K562 (cell line): Measurements from ENCODE around the gene ZNF316. TPM values are rescaled to one million over a fixed set of nuclear protein-coding genes. Genes with fewer than 3 reads are reported as not detected.

Experiments
- CBX5 ChIP-seq: IDR thresholded peaks from 2 replicates; pipeline ENCODE4 v1.6.1; 2014; ENCODE audit warnings: low read depth, borderline replicate concordance
- GTF2A2 ChIP-seq: IDR thresholded peaks from 2 replicates; pipeline ENCODE4 v1.6.1; 2016; ENCODE audit warnings: mild to moderate bottlenecking, missing genetic modification characterization, missing compliant biosample characterization
- KHSRP ChIP-seq: fragments of 450-650 bp; IDR thresholded peaks from 2 replicates; pipeline ENCODE4 v1.6.1; 2017
- NFIC ChIP-seq: fragments of 450-650 bp; IDR thresholded peaks from 2 replicates; pipeline ENCODE4 v1.6.1; 2017; ENCODE audit warnings: mild to moderate bottlenecking, inconsistent platforms
- NR1H2 ChIP-seq: sonication (generic); formaldehyde crosslinking; IDR thresholded peaks from 2 replicates; pipeline ENCODE4 v1.4.0; 2020; ENCODE audit warnings: mild to moderate bottlenecking, missing genetic modification reagents
- RAD51 ChIP-seq: fragments of 450-650 bp; IDR thresholded peaks from 2 replicates; pipeline ENCODE4 v1.7.1; 2016; ENCODE audit warnings: low read depth, mild to moderate bottlenecking, borderline replicate concordance
- ZBTB8A ChIP-seq: fragments of 450-650 bp; IDR thresholded peaks from 2 replicates; pipeline ENCODE4 v1.6.1; 2018; ENCODE audit warnings: mild to moderate bottlenecking, moderate library complexity; ENCODE audit not compliant: partially characterized antibody
- ZNF224 ChIP-seq: sonication (generic); formaldehyde crosslinking; IDR thresholded peaks from 2 replicates; pipeline ENCODE4 v1.8.0; 2022; ENCODE audit warnings: mild to moderate bottlenecking, missing genetic modification reagents
- ZNF76 ChIP-seq: fragments of 250-450 bp; sonication (Bioruptor Pico); IDR thresholded peaks from 2 replicates; pipeline ENCODE4 v1.4.0; 2020; ENCODE audit warnings: mild to moderate bottlenecking, moderate library complexity, borderline replicate concordance
- polyA plus RNA-seq, 8 experiments: library from polyadenylated mRNA; depleted of rRNA in 4 of 8; stranded (reverse) in 5 of 8; unstranded in 3 of 8; fragments of >200 nt; fragmentation: Nextera tagmentation in 2 of 8; fragmentation: Illumina TruSeq in 1 of 8; extraction: Ambion mirVana in 2 of 8; extraction: Trizol in 1 of 8; gene quantifications; 2 replicates each; pipeline versions ENCODE4 v1.2.1 to v1.2.3, GENCODE V29; 2011 to 2014; ENCODE audit warnings: inconsistent platforms in 1 of 8, missing spikeins in 1 of 8
- total RNA-seq, 7 experiments: library from RNA; depleted of rRNA in 6 of 7; stranded (reverse); fragments of >200 nt in 6 of 7; fragmentation: Illumina TruSeq in 2 of 7; extraction: Trizol in 2 of 7; gene quantifications; 2 replicates each; pipeline versions ENCODE4 v1.2.1 to v1.2.3, GENCODE V29; 2011 to 2021; ENCODE audit warnings: low replicate concordance in 1 of 7
- TF ChIP-seq, protein P1 (sequence below), 2 experiments: fragments of 250-450 bp in 1 of 2; fragments of 450-650 bp in 1 of 2; sonication (Bioruptor Pico) in 1 of 2; IDR thresholded peaks; 2 replicates each; pipeline versions ENCODE4 v1.6.1 to v1.8.0; 2016 to 2021; ENCODE audit warnings: mild to moderate bottlenecking in 2 of 2, moderate library complexity in 2 of 2, missing compliant biosample characterization in 1 of 2, missing genetic modification characterization in 1 of 2
- TF ChIP-seq, protein P2 (sequence below): IDR thresholded peaks from 2 replicates; pipeline ENCODE4 v1.6.1; 2016; ENCODE audit warnings: missing genetic modification characterization, missing compliant biosample characterization

The ZNF316 gene
- total and polyA plus RNA-seq, 9 of the 15 experiments (the other 6 are each of a cell fraction or from before 2014, with no cell fraction given), result 0.10 to 34.0 (median 8.6) TPM

GRCh38 chr7:6608081-6608480 is 29.0 kb upstream of the ZNF316 start (continued):
- TF ChIP-seq GTF2A2 (no peak), NR1H2 (no peak), CBX5 (no peak), ZNF76 (CRISPR knock-in tag) (no peak), ZNF224 (CRISPR knock-in tag) (no peak), RAD51 (no peak), NFIC (no peak), ZBTB8A (no peak), KHSRP (no peak)
- TF ChIP-seq, protein P1, sequence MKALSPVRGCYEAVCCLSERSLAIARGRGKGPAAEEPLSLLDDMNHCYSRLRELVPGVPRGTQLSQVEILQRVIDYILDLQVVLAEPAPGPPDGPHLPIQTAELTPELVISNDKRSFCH (CRISPR knock-in tag; IDR thresholded peaks at IDR 0.05), result no peak
- TF ChIP-seq, protein P1 (tag; IDR thresholded peaks at IDR 0.05), result no peak
- TF ChIP-seq, protein P2, sequence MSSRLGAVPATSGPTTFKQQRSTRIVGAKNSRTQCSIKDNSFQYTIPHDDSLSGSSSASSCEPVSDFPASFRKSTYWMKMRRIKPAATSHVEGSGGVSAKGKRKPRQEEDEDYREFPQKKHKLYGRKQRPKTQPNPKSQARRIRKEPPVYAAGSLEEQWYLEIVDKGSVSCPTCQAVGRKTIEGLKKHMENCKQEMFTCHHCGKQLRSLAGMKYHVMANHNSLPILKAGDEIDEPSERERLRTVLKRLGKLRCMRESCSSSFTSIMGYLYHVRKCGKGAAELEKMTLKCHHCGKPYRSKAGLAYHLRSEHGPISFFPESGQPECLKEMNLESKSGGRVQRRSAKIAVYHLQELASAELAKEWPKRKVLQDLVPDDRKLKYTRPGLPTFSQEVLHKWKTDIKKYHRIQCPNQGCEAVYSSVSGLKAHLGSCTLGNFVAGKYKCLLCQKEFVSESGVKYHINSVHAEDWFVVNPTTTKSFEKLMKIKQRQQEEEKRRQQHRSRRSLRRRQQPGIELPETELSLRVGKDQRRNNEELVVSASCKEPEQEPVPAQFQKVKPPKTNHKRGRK (tag), result no peak
